Calu3 (cell line): Measurements from ENCODE around the gene SLC26A6. TPM values are rescaled to one million over a fixed set of nuclear protein-coding genes. Genes with fewer than 3 reads are reported as not detected.

Experiments used
- BruUV-seq: library from RNA; stranded (reverse); fragments of 400-500 nt; replicated peaks from 2 replicates; lab custom pipeline; 2021; lab: Mats Ljungman, UMichigan
- CTCF ChIA-PET: fragments of 300-600 bp; sonication (Branson Sonifier 250); formaldehyde crosslinking; loops from one replicate; lab custom pipeline; 2022; ENCODE audit warnings: antibody characterized with exemption; lab: Charles Lee
- DNase-seq: peaks from one replicate; pipeline ENCODE4 v3.0.0; 2022
- H3K27ac Mint-ChIP-seq: one replicate; pipeline ENCODE4 v1.8.0; 2022; ENCODE audit warnings: mixed read lengths; ENCODE audit not compliant: unreplicated experiment
- H3K27me3 Mint-ChIP-seq: one replicate; pipeline ENCODE4 v1.8.0; 2022; ENCODE audit warnings: mixed read lengths; ENCODE audit not compliant: unreplicated experiment
- H3K36me3 Mint-ChIP-seq: one replicate; pipeline ENCODE4 v1.8.0; 2022; ENCODE audit warnings: mild to moderate bottlenecking, moderate library complexity, mixed read lengths; ENCODE audit not compliant: insufficient read depth, unreplicated experiment
- H3K4me1 Mint-ChIP-seq: one replicate; pipeline ENCODE4 v1.8.0; 2022; ENCODE audit warnings: mild to moderate bottlenecking, low read depth, mixed read lengths; ENCODE audit not compliant: unreplicated experiment
- H3K4me3 Mint-ChIP-seq: one replicate; pipeline ENCODE4 v1.8.0; 2022; ENCODE audit warnings: mild to moderate bottlenecking, low read depth, moderate library complexity, mixed read lengths; ENCODE audit not compliant: unreplicated experiment
- H3K9me3 Mint-ChIP-seq: one replicate; pipeline ENCODE4 v1.8.0; 2022; ENCODE audit warnings: low read depth, mixed read lengths; ENCODE audit not compliant: unreplicated experiment
- intact Hi-C: fragments of 100-400 bp; cut with micrococcal nuclease; formaldehyde crosslinking; loops from one replicate; pipeline ENCODE4 v1.10.0; 2022; ENCODE audit not compliant: unreplicated experiment
- total RNA-seq: library from RNA; stranded (reverse); gene quantifications from 2 replicates; pipeline ENCODE4 v1.2.3, GENCODE V29; 2022
- TF ChIP-seq, protein P1 (sequence below): fragments of 200-600 bp; IDR thresholded peaks from one replicate; pipeline ENCODE4 v1.8.0; 2022; ENCODE audit warnings: antibody characterized with exemption; ENCODE audit not compliant: unreplicated experiment

The SLC26A6 gene
- total RNA-seq, 1 experiment from 2014 or later, result 27.0 TPM

DNA sequence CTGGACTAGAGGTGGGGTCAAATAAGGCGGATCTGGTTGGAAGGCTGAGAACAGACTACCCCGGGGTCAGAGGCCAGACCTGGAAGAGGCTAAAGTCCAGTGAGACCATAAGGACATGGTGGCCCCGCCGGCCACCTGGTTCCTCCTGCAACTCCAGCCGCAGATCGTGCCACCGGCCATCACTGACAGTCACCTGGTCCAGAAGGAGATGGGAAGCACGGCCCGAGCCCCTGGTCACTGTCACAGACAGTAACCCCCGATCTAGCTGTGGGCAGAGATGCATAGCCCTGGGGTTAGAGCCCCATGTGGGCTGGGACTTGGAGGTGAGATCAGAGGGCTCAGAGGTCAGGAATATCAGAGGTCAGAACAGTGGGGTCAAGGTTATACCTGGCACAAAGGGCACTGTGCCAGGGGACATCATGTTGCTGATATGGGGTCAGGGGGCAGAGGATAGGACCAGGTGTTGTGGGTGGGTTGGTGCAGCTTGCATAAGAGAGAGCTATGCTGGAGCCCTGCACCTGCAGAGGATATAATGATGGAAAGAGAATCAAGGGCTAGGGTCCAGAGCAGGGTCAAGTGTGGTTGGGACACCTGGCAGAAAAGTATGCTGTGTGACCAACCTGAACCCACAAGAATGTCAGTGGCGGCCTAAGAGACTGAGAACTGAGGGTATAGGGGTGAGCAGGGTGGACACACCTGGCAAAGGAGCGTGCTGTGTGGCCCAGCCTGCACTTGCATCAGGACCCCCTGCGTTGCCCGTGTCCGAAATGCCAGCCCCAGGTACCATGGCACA lies 17.9 kb upstream of the SLC26A6 start:
- TF ChIP-seq, protein P1, sequence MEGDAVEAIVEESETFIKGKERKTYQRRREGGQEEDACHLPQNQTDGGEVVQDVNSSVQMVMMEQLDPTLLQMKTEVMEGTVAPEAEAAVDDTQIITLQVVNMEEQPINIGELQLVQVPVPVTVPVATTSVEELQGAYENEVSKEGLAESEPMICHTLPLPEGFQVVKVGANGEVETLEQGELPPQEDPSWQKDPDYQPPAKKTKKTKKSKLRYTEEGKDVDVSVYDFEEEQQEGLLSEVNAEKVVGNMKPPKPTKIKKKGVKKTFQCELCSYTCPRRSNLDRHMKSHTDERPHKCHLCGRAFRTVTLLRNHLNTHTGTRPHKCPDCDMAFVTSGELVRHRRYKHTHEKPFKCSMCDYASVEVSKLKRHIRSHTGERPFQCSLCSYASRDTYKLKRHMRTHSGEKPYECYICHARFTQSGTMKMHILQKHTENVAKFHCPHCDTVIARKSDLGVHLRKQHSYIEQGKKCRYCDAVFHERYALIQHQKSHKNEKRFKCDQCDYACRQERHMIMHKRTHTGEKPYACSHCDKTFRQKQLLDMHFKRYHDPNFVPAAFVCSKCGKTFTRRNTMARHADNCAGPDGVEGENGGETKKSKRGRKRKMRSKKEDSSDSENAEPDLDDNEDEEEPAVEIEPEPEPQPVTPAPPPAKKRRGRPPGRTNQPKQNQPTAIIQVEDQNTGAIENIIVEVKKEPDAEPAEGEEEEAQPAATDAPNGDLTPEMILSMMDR, result no peak
- peaks cover 12% of the 10 kb centered on the region for H3K4me1 Mint-ChIP-seq
- intact Hi-C loops, result no loop called here
- DNase-seq, result peak; percentile 9
- no peaks in the 10 kb centered on the region for H3K9me3 Mint-ChIP-seq
- BruUV-seq, result no TSS peak
- no peak overlapping the region for H3K4me3 Mint-ChIP-seq
- H3K27ac Mint-ChIP-seq, result no peak overlapping the region
- CTCF ChIA-PET, result no interaction called here
- no peaks in the 10 kb centered on the region for H3K27me3 Mint-ChIP-seq
- H3K36me3 Mint-ChIP-seq, result peaks cover 57% of the 10 kb centered on the region

- TF ChIP-seq, protein P1, result no peak
- Mint-ChIP-seq H3K4me3 (no peak overlapping the region), H3K27me3 (no peaks in the 10 kb centered on the region), H3K4me1 (peaks cover 12% of the 10 kb centered on the region), H3K36me3 (peaks cover 46% of the 10 kb centered on the region), H3K9me3 (no peaks in the 10 kb centered on the region), H3K27ac (no peak overlapping the region)
- BruUV-seq, result no TSS peak
- intact Hi-C loops, result no loop called here
- CTCF ChIA-PET, result interaction anchor here (0.5 kb wide), 1 partner anchor 12 kb away, joined by 6 read pairs; no protein-coding TSS in a partner anchor
- DNase-seq, result no peak
Measured at GRCh38 chr3:48651771-48652170, 16.5 kb upstream of the SLC26A6 start.

GRCh38 chr3:48650723-48651122 lies 15.5 kb upstream of the SLC26A6 start:
- intact Hi-C loops, result no loop called here
- no TSS peak for BruUV-seq

DNA sequence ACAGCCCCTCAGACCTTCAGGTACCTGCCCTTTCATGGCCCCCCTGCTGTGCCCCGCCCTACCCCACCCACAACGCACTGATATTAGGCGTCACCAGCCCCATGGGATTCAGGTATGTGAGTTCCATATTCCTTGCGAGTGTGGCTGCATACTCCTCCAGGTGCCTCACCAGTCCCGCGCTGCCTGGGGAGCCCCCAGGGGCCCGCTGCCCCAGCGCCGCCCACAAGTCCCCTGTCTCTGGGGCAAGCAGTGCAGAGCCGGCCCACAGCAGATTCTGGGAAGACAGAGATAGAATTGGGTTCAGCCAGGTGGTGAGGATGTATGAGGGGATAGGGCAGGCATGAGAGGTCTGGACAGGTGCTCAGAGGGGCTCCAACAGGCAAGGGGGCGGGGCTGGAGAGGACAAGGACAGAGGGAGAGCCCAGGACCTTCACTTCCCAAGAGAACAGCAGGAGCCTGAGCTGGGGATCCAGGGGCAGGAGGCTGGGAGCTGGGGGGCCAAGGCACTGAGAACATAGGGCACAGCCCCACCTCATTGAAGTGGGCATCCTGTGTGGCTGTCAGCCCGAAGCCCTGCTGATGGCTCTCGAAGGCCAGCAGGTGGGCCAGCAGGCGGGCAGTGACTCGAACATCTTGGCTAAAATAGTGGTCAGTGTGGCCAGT lies 13.1 kb upstream of the SLC26A6 start:
- TF ChIP-seq, protein P1, result no peak
- Mint-ChIP-seq H3K9me3 (no peaks in the 10 kb centered on the region), H3K27ac (no peak overlapping the region), H3K4me3 (no peak overlapping the region), H3K36me3 (peaks cover 41% of the 10 kb centered on the region), H3K27me3 (no peaks in the 10 kb centered on the region), H3K4me1 (peaks cover 9% of the 10 kb centered on the region)
- intact Hi-C loops, result no loop called here
- BruUV-seq, result no TSS peak
- DNase-seq, result no peak
- CTCF ChIA-PET, result no interaction called here

More at GRCh38 chr3:48650723-48651122, 15.5 kb upstream of the SLC26A6 start:
- no peak overlapping the region for H3K27ac Mint-ChIP-seq
- H3K9me3 Mint-ChIP-seq, result no peaks in the 10 kb centered on the region
- DNase-seq, result no peak
- H3K36me3 Mint-ChIP-seq, result peaks cover 47% of the 10 kb centered on the region
- H3K4me3 Mint-ChIP-seq, result no peak overlapping the region
- H3K4me1 Mint-ChIP-seq, result peaks cover 12% of the 10 kb centered on the region
- H3K27me3 Mint-ChIP-seq, result no peaks in the 10 kb centered on the region
- TF ChIP-seq, protein P1, result no peak
- CTCF ChIA-PET, result no interaction called here
